PC-3 (cell line): ENCODE measurements around the gene KCNH1.

ENCODE experiments used
- EZH2phosphoT487 ChIP-seq: fragments of 300-600 bp; sonication (generic); IDR thresholded peaks from 2 replicates; pipeline ENCODE4 v1.6.1; 2018; ENCODE audit warnings: mild to moderate bottlenecking, antibody characterized with exemption, low read length, borderline replicate concordance
- TF ChIP-seq, protein P1 (sequence below): fragments of 300-600 bp; sonication (generic); conservative IDR thresholded peaks from 2 replicates; pipeline ENCODE4 v1.5.1; 2017; ENCODE audit warnings: antibody characterized with exemption, low read depth, mild to moderate bottlenecking, low read length

DNA sequence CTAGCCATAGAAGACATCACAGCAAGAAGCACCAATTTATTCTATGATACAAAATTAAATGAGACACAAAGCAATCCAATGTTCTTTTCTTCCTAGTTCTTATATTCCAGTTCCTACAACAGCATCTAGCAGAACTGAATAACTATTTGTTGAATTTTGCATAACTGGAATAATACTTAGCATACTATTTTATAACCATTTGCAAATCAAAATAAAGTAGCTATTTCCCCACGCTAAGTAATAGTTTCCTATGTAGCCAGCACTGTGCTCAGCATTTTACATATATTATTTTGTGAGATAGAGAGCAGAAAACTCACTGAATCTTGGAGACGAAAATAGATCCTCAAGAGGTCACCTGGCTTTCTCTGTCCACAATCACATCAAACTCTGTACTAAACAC is 42.1 kb downstream of the KCNH1 start:
- TF ChIP-seq, protein P1, sequence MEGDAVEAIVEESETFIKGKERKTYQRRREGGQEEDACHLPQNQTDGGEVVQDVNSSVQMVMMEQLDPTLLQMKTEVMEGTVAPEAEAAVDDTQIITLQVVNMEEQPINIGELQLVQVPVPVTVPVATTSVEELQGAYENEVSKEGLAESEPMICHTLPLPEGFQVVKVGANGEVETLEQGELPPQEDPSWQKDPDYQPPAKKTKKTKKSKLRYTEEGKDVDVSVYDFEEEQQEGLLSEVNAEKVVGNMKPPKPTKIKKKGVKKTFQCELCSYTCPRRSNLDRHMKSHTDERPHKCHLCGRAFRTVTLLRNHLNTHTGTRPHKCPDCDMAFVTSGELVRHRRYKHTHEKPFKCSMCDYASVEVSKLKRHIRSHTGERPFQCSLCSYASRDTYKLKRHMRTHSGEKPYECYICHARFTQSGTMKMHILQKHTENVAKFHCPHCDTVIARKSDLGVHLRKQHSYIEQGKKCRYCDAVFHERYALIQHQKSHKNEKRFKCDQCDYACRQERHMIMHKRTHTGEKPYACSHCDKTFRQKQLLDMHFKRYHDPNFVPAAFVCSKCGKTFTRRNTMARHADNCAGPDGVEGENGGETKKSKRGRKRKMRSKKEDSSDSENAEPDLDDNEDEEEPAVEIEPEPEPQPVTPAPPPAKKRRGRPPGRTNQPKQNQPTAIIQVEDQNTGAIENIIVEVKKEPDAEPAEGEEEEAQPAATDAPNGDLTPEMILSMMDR, result no peak
- no peak for TF ChIP-seq EZH2phosphoT487
